Neutrophil (primary cell): ENCODE data around the gene PLEKHM3.
A peak's percentile ranks its signal among the peaks of the same experiment; 100 is the strongest.

Experiments used
- H3K27ac ChIP-seq: fragments of 200-600 bp; sonication (generic); 2 replicates; pipeline ENCODE4 v1.5.1; 2016; ENCODE audit warnings: mild to moderate bottlenecking, moderate library complexity
- H3K27me3 ChIP-seq: fragments of 200-600 bp; sonication (generic); 2 replicates; pipeline ENCODE4 v1.6.0; 2016; ENCODE audit warnings: mild to moderate bottlenecking
- H3K36me3 ChIP-seq: fragments of 200-600 bp; sonication (generic); 2 replicates; pipeline ENCODE4 v1.5.1; 2017
- H3K4me1 ChIP-seq, 2 experiments: fragments of 200-600 bp in 1 of 2; sonication (generic) in 1 of 2; 1 replicate in 1 of 2; 2 replicates in 1 of 2; pipeline versions ENCODE4 v1.5.1 to v1.6.1; 2013 to 2016; ENCODE audit warnings: low read depth in 1 of 2, low read length in 1 of 2, mild to moderate bottlenecking in 1 of 2, moderate library complexity in 1 of 2; ENCODE audit not compliant: control insufficient read depth in 1 of 2, insufficient read depth in 1 of 2
- H3K4me3 ChIP-seq, 2 experiments: fragments of 200-600 bp in 1 of 2; sonication (generic) in 1 of 2; 1 replicate in 1 of 2; 2 replicates in 1 of 2; pipeline ENCODE4 v1.5.1; 2013 to 2016; ENCODE audit warnings: low read depth in 1 of 2, low read length in 1 of 2, mild to moderate bottlenecking in 1 of 2, moderate library complexity in 1 of 2
- H3K9me3 ChIP-seq: fragments of 200-600 bp; sonication (generic); 2 replicates; pipeline ENCODE4 v1.5.1; 2016
- CTCF ChIP-seq: fragments of 200-600 bp; sonication (generic); IDR thresholded peaks from 2 replicates; pipeline ENCODE4 v1.5.1; 2016; ENCODE audit warnings: antibody characterized with exemption

Gene PLEKHM3

GRCh38 chr2:207863345-207863744, 162.0 kb downstream of the PLEKHM3 start:
- no peak overlapping the region for H3K4me3 ChIP-seq
- no peaks in the 10 kb centered on the region for H3K27me3 ChIP-seq
- TF ChIP-seq CTCF: no peak
- H3K36me3 ChIP-seq: no peaks in the 10 kb centered on the region
- peaks cover 14 to 19% of the 10 kb centered on the region in 2 experiments for H3K4me1 ChIP-seq
- H3K27ac ChIP-seq: no peak overlapping the region
- H3K9me3 ChIP-seq: no peaks in the 10 kb centered on the region

GRCh38 chr2:207861789-207862188, 163.5 kb downstream of the PLEKHM3 start:
- Histone ChIP-seq H3K27me3 (no peaks in the 10 kb centered on the region), H3K4me1 (peaks cover 14 to 19% of the 10 kb centered on the region in 2 experiments), H3K4me3 (no peak overlapping the region), H3K27ac (no peak overlapping the region), H3K9me3 (no peaks in the 10 kb centered on the region), H3K36me3 (no peaks in the 10 kb centered on the region)
- TF ChIP-seq CTCF: no peak

- Histone ChIP-seq H3K4me1 (peaks cover 14 to 19% of the 10 kb centered on the region in 2 experiments), H3K27ac (peak overlapping the region; percentile 14), H3K36me3 (no peaks in the 10 kb centered on the region), H3K4me3 (no peak overlapping the region), H3K9me3 (no peaks in the 10 kb centered on the region), H3K27me3 (no peaks in the 10 kb centered on the region)
- TF ChIP-seq CTCF: no peak
Measured at GRCh38 chr2:207860685-207861084, 164.6 kb downstream of the PLEKHM3 start.

DNA sequence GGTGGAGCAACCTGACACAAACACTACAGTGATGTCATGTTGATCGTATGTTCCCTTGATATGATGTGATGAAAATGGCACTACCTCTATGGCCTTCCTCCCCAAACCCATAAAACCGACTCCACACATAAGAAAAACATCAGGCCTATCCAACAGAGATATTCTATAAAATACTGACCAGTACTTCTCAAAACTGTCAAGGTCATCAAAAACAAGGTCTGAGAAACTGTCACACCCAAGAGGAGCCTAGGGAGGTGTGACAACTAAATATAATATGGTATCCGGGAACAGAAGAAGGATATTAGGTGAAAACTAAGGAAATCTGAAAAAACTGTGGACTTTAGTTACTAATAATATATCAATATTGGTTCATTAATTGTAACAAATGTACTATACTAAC, 169.7 kb downstream of the PLEKHM3 start:
- TF ChIP-seq CTCF: no peak
- no peak overlapping the region for H3K4me3 ChIP-seq
- no peaks in the 10 kb centered on the region for H3K27me3 ChIP-seq
- H3K27ac ChIP-seq: no peak overlapping the region
- H3K36me3 ChIP-seq: no peaks in the 10 kb centered on the region
- no peaks in the 10 kb centered on the region for H3K9me3 ChIP-seq
- H3K4me1 ChIP-seq: peaks cover under 1 to 4% of the 10 kb centered on the region in 2 experiments

GRCh38 chr2:207854484-207855440, 170.6 kb downstream of the PLEKHM3 start:
- Histone ChIP-seq H3K4me1 (no peaks in the 10 kb centered on the region), H3K27me3 (no peaks in the 10 kb centered on the region), H3K4me3 (no peak overlapping the region), H3K9me3 (no peaks in the 10 kb centered on the region), H3K36me3 (no peaks in the 10 kb centered on the region), H3K27ac (no peak overlapping the region)
- TF ChIP-seq CTCF: no peak
